Measurements from ENCODE around the gene SELENOH. TPM values are rescaled to one million over a fixed set of nuclear protein-coding genes. Genes with fewer than 3 reads are reported as not detected.
A peak's percentile ranks its signal among the peaks of the same experiment; 100 is the strongest.

SELENOH gene
- total and polyA plus RNA-seq, 9 of the 15 experiments (the other 6 are each of a cell fraction or from before 2014, with no cell fraction given) = 16.6 to 299 (median 118) TPM

- TF ChIP-seq ZNF263 (CRISPR knock-in tag; IDR thresholded peaks at IDR 0.05; ENCODE audit: borderline replicate concordance) (no peak), ZNF143 (CRISPR knock-in tag; IDR thresholded peaks at IDR 0.05) (no peak), SNIP1 (IDR thresholded peaks at IDR 0.05; ENCODE audit: low read depth) (no peak), TFAP4 (CRISPR knock-in tag; IDR thresholded peaks at IDR 0.05; ENCODE audit: borderline replicate concordance) (no peak), ZBTB7A (IDR thresholded peaks at IDR 0.05; ENCODE audit: borderline replicate concordance, control insufficient read depth, low read depth, low read length) (no peak), FOXP4 (CRISPR knock-in tag; IDR thresholded peaks at IDR 0.05; ENCODE audit: borderline replicate concordance) (no peak), DDX20 (tag; IDR thresholded peaks at IDR 0.05; ENCODE audit: low read depth) (no peak), SP1 (CRISPR knock-in tag; IDR thresholded peaks at IDR 0.05) (no peak), KLF10 (CRISPR knock-in tag; IDR thresholded peaks at IDR 0.05) (no peak), ZNF146 (CRISPR knock-in tag; IDR thresholded peaks at IDR 0.05; ENCODE audit: unreplicated experiment) (no peak), HLTF (IDR thresholded peaks at IDR 0.05) (0 out of 2 replicates have a peak, but pooled peaks have one; percentile 28), MEIS2 (IDR thresholded peaks at IDR 0.05; ENCODE audit: partially characterized antibody) (peak; percentile 68), KDM5B (IDR thresholded peaks at IDR 0.05; ENCODE audit: insufficient replicate concordance, low read depth, low read length) (peak; percentile 73), STAG1 (CRISPR knock-in tag; IDR thresholded peaks at IDR 0.05; ENCODE audit: borderline replicate concordance) (no peak)
- TF ChIP-seq, protein P1, sequence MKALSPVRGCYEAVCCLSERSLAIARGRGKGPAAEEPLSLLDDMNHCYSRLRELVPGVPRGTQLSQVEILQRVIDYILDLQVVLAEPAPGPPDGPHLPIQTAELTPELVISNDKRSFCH (CRISPR knock-in tag; IDR thresholded peaks at IDR 0.05) = no peak
- TF ChIP-seq, protein P1 (tag; IDR thresholded peaks at IDR 0.05) = no peak
- TF ChIP-seq, protein P2, sequence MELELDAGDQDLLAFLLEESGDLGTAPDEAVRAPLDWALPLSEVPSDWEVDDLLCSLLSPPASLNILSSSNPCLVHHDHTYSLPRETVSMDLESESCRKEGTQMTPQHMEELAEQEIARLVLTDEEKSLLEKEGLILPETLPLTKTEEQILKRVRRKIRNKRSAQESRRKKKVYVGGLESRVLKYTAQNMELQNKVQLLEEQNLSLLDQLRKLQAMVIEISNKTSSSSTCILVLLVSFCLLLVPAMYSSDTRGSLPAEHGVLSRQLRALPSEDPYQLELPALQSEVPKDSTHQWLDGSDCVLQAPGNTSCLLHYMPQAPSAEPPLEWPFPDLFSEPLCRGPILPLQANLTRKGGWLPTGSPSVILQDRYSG (tag; conservative IDR thresholded peaks at IDR 0.05; ENCODE audit: low read depth) = no peak
- TF ChIP-seq, protein P3, sequence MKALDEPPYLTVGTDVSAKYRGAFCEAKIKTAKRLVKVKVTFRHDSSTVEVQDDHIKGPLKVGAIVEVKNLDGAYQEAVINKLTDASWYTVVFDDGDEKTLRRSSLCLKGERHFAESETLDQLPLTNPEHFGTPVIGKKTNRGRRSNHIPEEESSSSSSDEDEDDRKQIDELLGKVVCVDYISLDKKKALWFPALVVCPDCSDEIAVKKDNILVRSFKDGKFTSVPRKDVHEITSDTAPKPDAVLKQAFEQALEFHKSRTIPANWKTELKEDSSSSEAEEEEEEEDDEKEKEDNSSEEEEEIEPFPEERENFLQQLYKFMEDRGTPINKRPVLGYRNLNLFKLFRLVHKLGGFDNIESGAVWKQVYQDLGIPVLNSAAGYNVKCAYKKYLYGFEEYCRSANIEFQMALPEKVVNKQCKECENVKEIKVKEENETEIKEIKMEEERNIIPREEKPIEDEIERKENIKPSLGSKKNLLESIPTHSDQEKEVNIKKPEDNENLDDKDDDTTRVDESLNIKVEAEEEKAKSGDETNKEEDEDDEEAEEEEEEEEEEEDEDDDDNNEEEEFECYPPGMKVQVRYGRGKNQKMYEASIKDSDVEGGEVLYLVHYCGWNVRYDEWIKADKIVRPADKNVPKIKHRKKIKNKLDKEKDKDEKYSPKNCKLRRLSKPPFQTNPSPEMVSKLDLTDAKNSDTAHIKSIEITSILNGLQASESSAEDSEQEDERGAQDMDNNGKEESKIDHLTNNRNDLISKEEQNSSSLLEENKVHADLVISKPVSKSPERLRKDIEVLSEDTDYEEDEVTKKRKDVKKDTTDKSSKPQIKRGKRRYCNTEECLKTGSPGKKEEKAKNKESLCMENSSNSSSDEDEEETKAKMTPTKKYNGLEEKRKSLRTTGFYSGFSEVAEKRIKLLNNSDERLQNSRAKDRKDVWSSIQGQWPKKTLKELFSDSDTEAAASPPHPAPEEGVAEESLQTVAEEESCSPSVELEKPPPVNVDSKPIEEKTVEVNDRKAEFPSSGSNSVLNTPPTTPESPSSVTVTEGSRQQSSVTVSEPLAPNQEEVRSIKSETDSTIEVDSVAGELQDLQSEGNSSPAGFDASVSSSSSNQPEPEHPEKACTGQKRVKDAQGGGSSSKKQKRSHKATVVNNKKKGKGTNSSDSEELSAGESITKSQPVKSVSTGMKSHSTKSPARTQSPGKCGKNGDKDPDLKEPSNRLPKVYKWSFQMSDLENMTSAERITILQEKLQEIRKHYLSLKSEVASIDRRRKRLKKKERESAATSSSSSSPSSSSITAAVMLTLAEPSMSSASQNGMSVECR (CRISPR knock-in tag; IDR thresholded peaks at IDR 0.05) = no peak
Observed at GRCh38 chr11:57761301-57762234, 20.3 kb downstream of the SELENOH start, which contains the start of gene CTNND1 (continued).

Measured in K562 (cell line).